AG04450 (cell line): ENCODE measurements around the gene PDGFRA. TPM values are rescaled to one million over a fixed set of nuclear protein-coding genes. Genes with fewer than 3 reads are reported as not detected.

Source experiments
- CTCF ChIA-PET: fragments of 300-600, 350-600 bp; formaldehyde crosslinking; extraction: SDS; loops from one replicate; lab custom pipeline; 2022; ENCODE audit warnings: antibody characterized with exemption, inconsistent platforms; lab: Charles Lee
- POLR2A ChIA-PET: fragments of 350-600 bp; formaldehyde crosslinking; extraction: SDS; loops from one replicate; lab custom pipeline; 2021; ENCODE audit warnings: antibody characterized with exemption, inconsistent platforms; lab: Yijun Ruan, JAX
- DNase-seq: peaks from one replicate; pipeline ENCODE4 v3.0.0-alpha.2; 2011; ENCODE audit warnings: low read depth, low spot score
- H3K27ac ChIP-seq: one replicate; pipeline ENCODE4 v1.5.1; 2012; ENCODE audit warnings: low read depth, low read length, control low read depth
- H3K27me3 ChIP-seq: one replicate; pipeline ENCODE4 v1.6.0; 2012; ENCODE audit warnings: low read length; ENCODE audit not compliant: control insufficient read depth, insufficient read depth
- H3K4me3 ChIP-seq: 2 replicates; pipeline ENCODE4 v1.5.1; 2011; ENCODE audit warnings: mild to moderate bottlenecking, low read depth, low read length, control low read depth
- H3K9me3 ChIP-seq: 2 replicates; pipeline ENCODE4 v1.5.1; 2012; ENCODE audit warnings: low read length; ENCODE audit not compliant: control insufficient read depth, insufficient read depth
- polyA plus RNA-seq: library from polyadenylated mRNA; depleted of rRNA; stranded (reverse); fragments of >200 nt; gene quantifications from 2 replicates; pipeline ENCODE4 v1.2.3, GENCODE V29; 2011
- TF ChIP-seq, protein P1 (sequence below): IDR thresholded peaks from 2 replicates; pipeline ENCODE4 v1.5.1; 2011; ENCODE audit warnings: low read depth, low read length, control low read depth, inconsistent platforms

Gene PDGFRA
- polyA plus RNA-seq, 1 experiment = 464 TPM

DNA sequence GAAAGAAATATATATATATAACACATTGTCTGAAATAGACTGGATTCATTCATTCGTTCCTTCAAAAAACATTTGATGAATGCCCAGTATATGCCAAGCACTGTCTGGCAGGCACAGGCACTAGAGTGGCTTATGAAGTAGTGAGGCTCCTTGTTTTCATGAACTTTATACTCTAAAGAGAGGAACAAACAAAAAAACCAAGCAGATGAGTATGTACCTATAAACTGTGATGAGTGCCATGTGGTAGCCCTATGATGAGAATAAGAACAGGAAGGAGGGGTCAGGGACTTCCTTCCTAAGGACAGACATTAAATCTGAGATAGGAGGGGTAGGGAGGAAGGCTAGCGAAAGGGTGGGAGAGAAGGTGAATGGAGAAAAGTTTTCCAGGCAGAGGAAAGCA, 19.5 kb upstream of the PDGFRA start:
- CTCF ChIA-PET = no interaction called here
- no peak overlapping the region for H3K4me3 ChIP-seq
- TF ChIP-seq, protein P1, sequence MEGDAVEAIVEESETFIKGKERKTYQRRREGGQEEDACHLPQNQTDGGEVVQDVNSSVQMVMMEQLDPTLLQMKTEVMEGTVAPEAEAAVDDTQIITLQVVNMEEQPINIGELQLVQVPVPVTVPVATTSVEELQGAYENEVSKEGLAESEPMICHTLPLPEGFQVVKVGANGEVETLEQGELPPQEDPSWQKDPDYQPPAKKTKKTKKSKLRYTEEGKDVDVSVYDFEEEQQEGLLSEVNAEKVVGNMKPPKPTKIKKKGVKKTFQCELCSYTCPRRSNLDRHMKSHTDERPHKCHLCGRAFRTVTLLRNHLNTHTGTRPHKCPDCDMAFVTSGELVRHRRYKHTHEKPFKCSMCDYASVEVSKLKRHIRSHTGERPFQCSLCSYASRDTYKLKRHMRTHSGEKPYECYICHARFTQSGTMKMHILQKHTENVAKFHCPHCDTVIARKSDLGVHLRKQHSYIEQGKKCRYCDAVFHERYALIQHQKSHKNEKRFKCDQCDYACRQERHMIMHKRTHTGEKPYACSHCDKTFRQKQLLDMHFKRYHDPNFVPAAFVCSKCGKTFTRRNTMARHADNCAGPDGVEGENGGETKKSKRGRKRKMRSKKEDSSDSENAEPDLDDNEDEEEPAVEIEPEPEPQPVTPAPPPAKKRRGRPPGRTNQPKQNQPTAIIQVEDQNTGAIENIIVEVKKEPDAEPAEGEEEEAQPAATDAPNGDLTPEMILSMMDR = no peak
- no peaks in the 10 kb centered on the region for H3K9me3 ChIP-seq
- no peak for DNase-seq
- no peak overlapping the region for H3K27ac ChIP-seq
- POLR2A ChIA-PET = no interaction called here
- no peaks in the 10 kb centered on the region for H3K27me3 ChIP-seq

DNA sequence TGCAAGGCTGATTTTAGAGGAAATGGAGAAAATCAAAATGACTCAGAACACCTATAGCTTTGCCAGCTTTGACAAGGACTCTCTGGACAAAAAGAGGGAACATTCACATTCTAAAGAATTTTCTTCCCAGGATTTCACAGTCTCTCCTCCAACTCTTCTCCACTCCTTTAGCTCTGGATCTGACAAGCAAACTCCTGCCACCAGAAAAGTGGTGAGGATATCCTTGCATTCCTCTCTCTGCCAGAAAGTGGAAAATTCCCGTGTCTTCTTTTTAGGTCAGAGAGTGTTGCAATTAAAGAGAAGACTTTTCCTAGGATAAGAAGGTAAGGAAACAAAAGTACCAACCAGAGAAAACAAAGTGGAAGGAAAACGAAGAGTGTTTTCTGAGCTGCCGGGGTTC, 16.1 kb upstream of the PDGFRA start:
- no peaks in the 10 kb centered on the region for H3K9me3 ChIP-seq
- H3K27me3 ChIP-seq = no peaks in the 10 kb centered on the region
- TF ChIP-seq, protein P1 = no peak
- H3K27ac ChIP-seq = no peak overlapping the region
- ChIA-PET POLR2A (no interaction called here), CTCF (interaction anchor here (0.5 to 1.3 kb wide), 2 partner anchors 284 to 1198 kb away, joined by 4 to 6 read pairs; no protein-coding TSS in a partner anchor)
- H3K4me3 ChIP-seq = no peak overlapping the region
- no peak for DNase-seq

GRCh38 chr4:54213761-54214160, 15.3 kb upstream of the PDGFRA start:
- H3K27me3 ChIP-seq = no peaks in the 10 kb centered on the region
- no peak overlapping the region for H3K4me3 ChIP-seq
- TF ChIP-seq, protein P1 = no peak
- POLR2A ChIA-PET = no interaction called here
- DNase-seq = no peak
- no peaks in the 10 kb centered on the region for H3K9me3 ChIP-seq
- no peak overlapping the region for H3K27ac ChIP-seq
- CTCF ChIA-PET = interaction anchor here (0.9 kb wide), 1 partner anchor 507 kb away, joined by 3 read pairs; no protein-coding TSS in a partner anchor

DNA sequence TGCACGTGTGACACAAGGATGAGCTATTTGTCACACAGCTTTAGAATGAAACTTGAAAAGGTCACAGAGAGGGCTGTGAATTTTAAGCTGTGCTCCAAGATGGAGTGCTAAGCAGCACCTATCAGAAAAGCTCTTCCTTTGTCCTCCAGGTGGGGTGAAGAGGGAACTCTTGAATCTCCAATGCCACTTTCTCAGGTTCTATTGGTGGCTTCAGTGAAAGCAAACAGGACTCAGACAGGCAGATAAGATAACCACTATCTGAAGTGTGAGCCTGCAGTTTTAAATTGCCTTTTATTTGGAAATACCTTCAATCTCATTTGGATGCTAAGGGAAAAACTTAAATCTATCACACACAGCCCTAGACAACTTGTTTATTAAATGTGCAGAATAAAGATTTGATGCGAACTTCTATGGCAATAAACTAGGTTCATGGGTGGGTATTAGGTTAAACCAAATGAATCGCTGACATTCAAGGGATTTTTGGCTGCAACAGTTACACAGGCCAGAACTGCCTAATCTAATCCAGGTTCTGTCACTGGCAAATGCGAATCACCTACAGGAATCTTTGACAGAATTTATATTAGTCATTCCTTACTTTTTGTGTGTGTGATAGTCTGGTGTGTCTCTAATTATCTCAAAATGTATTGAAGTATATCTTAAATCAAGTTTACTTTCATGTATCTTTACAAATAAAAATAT, 13.6 kb upstream of the PDGFRA start:
- Histone ChIP-seq H3K9me3 (no peaks in the 10 kb centered on the region), H3K27ac (no peak overlapping the region), H3K27me3 (no peaks in the 10 kb centered on the region), H3K4me3 (no peak overlapping the region)
- POLR2A ChIA-PET = no interaction called here
- no peak for DNase-seq
- TF ChIP-seq, protein P1 = no peak
- CTCF ChIA-PET = interaction anchor here (0.9 to 3.1 kb wide), 3 partner anchors 285 to 509 kb away, joined by 3 to 22 read pairs (median 5); no protein-coding TSS in a partner anchor
